ENCODE measurements around the gene CACNA2D3. TPM values are rescaled to one million over a fixed set of nuclear protein-coding genes. Genes with fewer than 3 reads are reported as not detected.

CACNA2D3 gene
- total RNA-seq, 1 donor from 2014 or later: 0.17 TPM

GRCh38 chr3:54530944-54531343, 408.6 kb downstream of the CACNA2D3 start:
- H3K36me3 ChIP-seq (ENCODE audit: control insufficient read depth, insufficient read depth, low read length): no peaks in the 10 kb centered on the region
- no peak overlapping the region for H3K4me3 ChIP-seq (ENCODE audit: low read depth, low read length)
- no peak for TF ChIP-seq CTCF (IDR thresholded peaks at IDR 0.05; ENCODE audit: insufficient read depth, low read length, poor library complexity, severe bottlenecking)
- H3K27me3 ChIP-seq (ENCODE audit: control insufficient read depth, insufficient read depth, low read length): no peaks in the 10 kb centered on the region
- no peak for DNase-seq (ENCODE audit: low read depth)

- Histone ChIP-seq H3K36me3 (ENCODE audit: control insufficient read depth, insufficient read depth, low read length) (no peaks in the 10 kb centered on the region), H3K4me3 (ENCODE audit: low read depth, low read length) (no peak overlapping the region), H3K27me3 (ENCODE audit: control insufficient read depth, insufficient read depth, low read length) (no peaks in the 10 kb centered on the region)
- DNase-seq (ENCODE audit: low read depth): no peak
- TF ChIP-seq CTCF (IDR thresholded peaks at IDR 0.05; ENCODE audit: insufficient read depth, low read length, poor library complexity, severe bottlenecking): no peak
Measured at GRCh38 chr3:54531741-54532140, 409.4 kb downstream of the CACNA2D3 start.

- H3K36me3 ChIP-seq (ENCODE audit: control insufficient read depth, insufficient read depth, low read length): no peaks in the 10 kb centered on the region
- H3K27me3 ChIP-seq (ENCODE audit: control insufficient read depth, insufficient read depth, low read length): no peaks in the 10 kb centered on the region
- no peak for TF ChIP-seq CTCF (IDR thresholded peaks at IDR 0.05; ENCODE audit: insufficient read depth, low read length, poor library complexity, severe bottlenecking)
- H3K4me3 ChIP-seq (ENCODE audit: low read depth, low read length): no peak overlapping the region
- DNase-seq (ENCODE audit: low read depth): no peak
Measured at GRCh38 chr3:54533856-54534255, 411.5 kb downstream of the CACNA2D3 start.

GRCh38 chr3:54535619-54536018, 413.3 kb downstream of the CACNA2D3 start:
- H3K36me3 ChIP-seq (ENCODE audit: control insufficient read depth, insufficient read depth, low read length): no peaks in the 10 kb centered on the region
- H3K27me3 ChIP-seq (ENCODE audit: control insufficient read depth, insufficient read depth, low read length): no peaks in the 10 kb centered on the region
- no peak for TF ChIP-seq CTCF (IDR thresholded peaks at IDR 0.05; ENCODE audit: insufficient read depth, low read length, poor library complexity, severe bottlenecking)
- no peak overlapping the region for H3K4me3 ChIP-seq (ENCODE audit: low read depth, low read length)
- DNase-seq (ENCODE audit: low read depth): no peak

GRCh38 chr3:54536450-54536849, 414.1 kb downstream of the CACNA2D3 start:
- H3K36me3 ChIP-seq (ENCODE audit: control insufficient read depth, insufficient read depth, low read length): no peaks in the 10 kb centered on the region
- no peak for DNase-seq (ENCODE audit: low read depth)
- TF ChIP-seq CTCF (IDR thresholded peaks at IDR 0.05; ENCODE audit: insufficient read depth, low read length, poor library complexity, severe bottlenecking): no peak
- H3K4me3 ChIP-seq (ENCODE audit: low read depth, low read length): no peak overlapping the region
- H3K27me3 ChIP-seq (ENCODE audit: control insufficient read depth, insufficient read depth, low read length): no peaks in the 10 kb centered on the region

- no peaks in the 10 kb centered on the region for H3K27me3 ChIP-seq (ENCODE audit: control insufficient read depth, insufficient read depth, low read length)
- no peaks in the 10 kb centered on the region for H3K36me3 ChIP-seq (ENCODE audit: control insufficient read depth, insufficient read depth, low read length)
- H3K4me3 ChIP-seq (ENCODE audit: low read depth, low read length): no peak overlapping the region
- DNase-seq (ENCODE audit: low read depth): no peak
- no peak for TF ChIP-seq CTCF (IDR thresholded peaks at IDR 0.05; ENCODE audit: insufficient read depth, low read length, poor library complexity, severe bottlenecking)
Measured at GRCh38 chr3:54537506-54537905, 415.2 kb downstream of the CACNA2D3 start.
